GM12875 (cell line): Measurements from ENCODE around the gene TCP11L2.
A peak's percentile ranks its signal among the peaks of the same experiment; 100 is the strongest.

Experiments used
- H3K4me3 ChIP-seq: one replicate; pipeline ENCODE4 v1.5.1; 2011; ENCODE audit warnings: low read depth, low read length, control low read depth
- CTCF ChIP-seq: IDR thresholded peaks from 2 replicates; pipeline ENCODE4 v1.5.1; 2011; ENCODE audit warnings: low read depth, mild to moderate bottlenecking, control low read depth, inconsistent platforms, low read length, moderate library complexity, borderline replicate concordance; ENCODE audit not compliant: insufficient read depth

The TCP11L2 gene

DNA sequence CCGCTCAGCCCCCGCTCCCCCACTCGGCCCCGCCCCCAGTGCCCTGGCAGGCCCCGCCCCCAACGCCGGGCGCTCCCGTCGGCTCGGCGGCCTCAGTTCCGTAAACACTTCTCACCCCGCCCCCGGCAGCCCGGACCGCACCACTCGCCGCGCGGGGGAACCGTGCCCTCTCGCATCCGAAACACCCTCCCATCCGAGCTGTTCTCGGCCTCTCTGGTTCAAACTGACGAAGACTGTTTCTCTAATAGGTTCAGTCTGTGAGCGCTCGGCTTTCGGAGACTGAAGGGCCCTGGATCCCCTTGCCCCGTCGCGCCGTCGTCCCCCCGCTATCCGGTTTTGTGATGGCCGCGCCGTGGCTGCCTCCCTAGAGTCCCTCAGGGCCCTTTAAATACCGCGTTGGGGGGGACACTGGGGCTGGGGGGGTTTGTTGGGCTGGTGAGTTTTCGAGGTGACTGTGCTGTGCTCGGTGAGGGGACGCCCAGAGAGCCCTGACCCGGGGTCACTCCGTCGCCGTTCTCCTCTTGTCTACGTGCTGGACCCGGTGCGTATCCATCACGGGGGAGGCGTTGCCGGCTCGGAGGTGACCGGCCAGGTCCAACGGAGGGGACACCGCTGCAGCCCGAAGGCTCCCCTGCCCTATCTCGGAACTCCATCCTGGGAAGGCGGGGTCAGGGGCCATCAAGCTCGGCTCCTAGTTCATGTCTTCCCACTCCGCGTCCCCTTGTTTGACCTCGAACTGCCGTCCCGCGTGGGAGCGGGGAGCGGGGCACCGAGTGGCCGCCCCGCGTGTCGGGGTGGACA lies at the start of gene TCP11L2:
Gene TCP11L2, plus strand, starts transcription at position 333 of the 801 bp plus-strand sequence. CDS start 8,343 bp downstream, outside the sequence.
- TF ChIP-seq CTCF, result no peak
- peak within 1 kb of the TSS; percentile 79 for H3K4me3 ChIP-seq

GRCh38 chr12:106254724-106255123 lies 47.8 kb upstream of the TCP11L2 start:
- no peak for TF ChIP-seq CTCF
- H3K4me3 ChIP-seq, result no peak overlapping the region

GRCh38 chr12:106255493-106255892 lies 47.0 kb upstream of the TCP11L2 start:
- no peak for TF ChIP-seq CTCF
- no peak overlapping the region for H3K4me3 ChIP-seq

DNA sequence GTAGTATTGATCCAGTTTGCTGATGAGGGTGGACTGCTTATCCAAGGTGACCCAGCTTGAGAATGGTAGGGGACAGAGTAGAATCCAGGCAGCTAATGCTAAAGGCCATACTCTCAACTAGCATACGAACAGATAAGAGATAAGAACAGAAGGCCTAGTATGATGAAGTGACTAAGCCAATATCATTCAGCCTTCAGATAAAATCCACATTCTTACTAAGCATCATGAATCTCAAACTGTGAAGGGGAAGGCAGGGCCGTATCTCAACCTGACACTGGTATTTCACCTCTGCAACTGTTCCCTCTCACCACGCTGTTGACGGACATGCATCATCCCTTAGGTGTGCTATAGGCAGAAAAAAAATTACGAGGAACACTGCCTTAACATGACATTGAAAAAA lies 46.6 kb upstream of the TCP11L2 start:
- no peak overlapping the region for H3K4me3 ChIP-seq
- no peak for TF ChIP-seq CTCF

GRCh38 chr12:106256524-106256923 lies 46.0 kb upstream of the TCP11L2 start:
- no peak overlapping the region for H3K4me3 ChIP-seq
- TF ChIP-seq CTCF, result no peak

DNA sequence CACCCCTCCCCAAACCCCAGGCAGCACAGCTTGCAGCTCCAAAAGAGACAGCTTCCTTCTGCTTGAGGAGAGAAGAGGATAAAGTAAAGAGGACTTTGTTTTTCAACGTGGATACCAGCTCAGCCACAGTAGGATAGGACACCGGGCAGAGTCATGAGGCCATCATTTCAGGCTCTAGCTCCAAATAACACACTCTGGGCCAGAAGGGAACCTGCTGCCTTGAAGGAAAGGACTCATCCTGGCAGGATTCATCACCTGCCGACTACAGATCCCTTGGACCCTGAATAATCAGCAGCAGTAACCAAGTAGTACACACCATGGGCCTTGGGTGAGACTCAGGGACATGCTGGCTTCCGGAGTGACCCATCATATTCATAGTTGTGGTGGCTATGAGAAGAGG lies 44.3 kb upstream of the TCP11L2 start:
- no peak overlapping the region for H3K4me3 ChIP-seq
- no peak for TF ChIP-seq CTCF

DNA sequence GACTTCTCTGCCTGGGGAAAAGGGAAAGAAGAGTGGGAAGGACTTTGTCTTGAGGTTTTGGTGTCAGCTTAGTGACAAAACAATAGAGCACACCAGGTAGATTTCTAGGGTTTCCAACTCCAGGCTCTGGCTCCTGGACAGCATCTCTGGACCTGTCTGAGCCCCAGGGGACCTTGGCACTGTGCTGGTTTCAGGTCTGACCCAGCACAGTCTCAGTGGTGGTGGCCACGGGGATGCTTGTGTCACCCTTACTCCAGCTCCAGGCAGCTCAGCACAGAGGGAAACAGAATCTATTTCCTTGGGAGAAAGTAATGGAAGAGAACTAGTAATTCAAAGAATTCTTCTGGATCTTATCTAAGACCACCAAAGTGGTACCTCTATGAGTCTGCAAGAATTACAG lies 43.6 kb upstream of the TCP11L2 start:
- no peak for TF ChIP-seq CTCF
- H3K4me3 ChIP-seq, result no peak overlapping the region
